ENCODE data around the gene RPS6KC1. TPM values are rescaled to one million over a fixed set of nuclear protein-coding genes. Genes with fewer than 3 reads are reported as not detected.
A peak's percentile ranks its signal among the peaks of the same experiment; 100 is the strongest.

Gene RPS6KC1
- total RNA-seq, 2 experiments from 2014 or later = 9.4 to 10.7 TPM

- Histone ChIP-seq H4K20me1 (ENCODE audit: insufficient read depth, low read length) (no peaks in the 10 kb centered on the region), H3K27ac (ENCODE audit: low read depth, low read length, poor library complexity, severe bottlenecking) (no peak overlapping the region), H3K4me2 (ENCODE audit: low read length) (no peak overlapping the region), H3K9me2 (ENCODE audit: insufficient read depth, low read length) (no peaks in the 10 kb centered on the region), H3K9me3 (ENCODE audit: low read length) (no peaks in the 10 kb centered on the region), H3K79me2 (ENCODE audit: insufficient read depth, low read depth, low read length) (peaks cover 9% of the 10 kb centered on the region; the same call in 1 of the 2 replicates), H3K4me1 (ENCODE audit: insufficient read depth, low read length, poor library complexity, severe bottlenecking) (peaks cover 7% of the 10 kb centered on the region), H2AFZ (ENCODE audit: low read length) (no peak overlapping the region), H3K36me3 (ENCODE audit: insufficient read depth, low read length) (peaks cover 85% of the 10 kb centered on the region), H3K4me3 (ENCODE audit: low read depth, low read length, poor library complexity, severe bottlenecking) (no peak overlapping the region)
- no TSS peak for BruUV-seq (replicated peaks)
- ChIA-PET POLR2A (no interaction called here), CTCF (ENCODE audit: unreplicated experiment) (no interaction called here)
- DNase-seq (ENCODE audit: low spot score) = no peak
- TF ChIP-seq CTCF (conservative IDR thresholded peaks at IDR 0.05; ENCODE audit: low read length) (no peak), EZH2phosphoT487 (IDR thresholded peaks at IDR 0.05; ENCODE audit: borderline replicate concordance, low read depth, low read length) (no peak)
- intact Hi-C loops (cut with micrococcal nuclease; ENCODE audit: unreplicated experiment) = no loop called here
Observed at GRCh38 chr1:213008564-213008963, 42.5 kb upstream of the RPS6KC1 start.

- ChIA-PET CTCF (ENCODE audit: unreplicated experiment) (interaction anchor here (0.6 to 1.0 kb wide), 4 partner anchors 32 to 313 kb away, joined by 3 read pairs; no protein-coding TSS in a partner anchor), POLR2A (interaction anchor here (0.7 to 2.6 kb wide), 11 partner anchors 11 to 1139 kb away, joined by 3 to 15 read pairs (median 3); partner anchors contain the start of genes NSL1, RPS6KC1 and TATDN3)
- peaks cover 23% of the 10 kb centered on the region for H3K4me1 ChIP-seq (ENCODE audit: insufficient read depth, low read length, poor library complexity, severe bottlenecking)
- DNase-seq (ENCODE audit: low spot score) = peak; percentile 29
- H3K27ac ChIP-seq (ENCODE audit: low read depth, low read length, poor library complexity, severe bottlenecking) = peak overlapping the region; percentile 73
- peaks cover 25% of the 10 kb centered on the region for H3K79me2 ChIP-seq (ENCODE audit: insufficient read depth, low read depth, low read length)
- H3K9me2 ChIP-seq (ENCODE audit: insufficient read depth, low read length) = no peaks in the 10 kb centered on the region
- H3K36me3 ChIP-seq (ENCODE audit: insufficient read depth, low read length) = peaks cover 31% of the 10 kb centered on the region
- peak overlapping the region; percentile 88 for H3K4me3 ChIP-seq (ENCODE audit: low read depth, low read length, poor library complexity, severe bottlenecking)
- H3K4me2 ChIP-seq (ENCODE audit: low read length) = peak overlapping the region; percentile 80
- H2AFZ ChIP-seq (ENCODE audit: low read length) = peak overlapping the region; percentile 80; the same call in 1 of the 2 replicates
- no TSS peak for BruUV-seq (replicated peaks)
- intact Hi-C loops (cut with micrococcal nuclease; ENCODE audit: unreplicated experiment) = loop anchor here (1.0 kb wide), 1 partner anchor 37 kb away; the partner anchor contains the start of gene RPS6KC1
- H3K9me3 ChIP-seq (ENCODE audit: low read length) = no peaks in the 10 kb centered on the region
- H4K20me1 ChIP-seq (ENCODE audit: insufficient read depth, low read length) = no peaks in the 10 kb centered on the region
- TF ChIP-seq CTCF (conservative IDR thresholded peaks at IDR 0.05; ENCODE audit: low read length) (no peak), EZH2phosphoT487 (IDR thresholded peaks at IDR 0.05; ENCODE audit: borderline replicate concordance, low read depth, low read length) (no peak)
Observed at GRCh38 chr1:213014642-213015041, 36.4 kb upstream of the RPS6KC1 start.
